Upper lobe of left lung (tissue), 6 donors: ENCODE results near the gene OGA. TPM values are rescaled to one million over a fixed set of nuclear protein-coding genes. Genes with fewer than 3 reads are reported as not detected.
A peak's percentile ranks its signal among the peaks of the same experiment; 100 is the strongest.

Experiments used
- ATAC-seq, 2 donors: fragments of 200-7000 bp; cut with Tn5 transposase; one replicate each; pipeline ENCODE4 v1.9.1; 2022; ENCODE audit warnings: mild to moderate bottlenecking in 2 of 2, moderate library complexity in 2 of 2; ENCODE audit not compliant: low FRiP score in 2 of 2
- DNase-seq, 2 donors: peaks; one replicate each; pipeline ENCODE4 v3.0.0-alpha.2; 2019 to 2020
- H3K27ac ChIP-seq, 4 donors: fragments of 200-600 bp; sonication (generic); one replicate each; pipeline ENCODE4 v1.5.1; 2016 to 2019
- H3K27me3 ChIP-seq, 4 donors: fragments of 200-600 bp; sonication (generic); one replicate each; pipeline ENCODE4 v1.5.1; 2017 to 2019
- H3K36me3 ChIP-seq, 4 donors: fragments of 200-600 bp; sonication (generic); one replicate each; pipeline ENCODE4 v1.5.1; 2016 to 2019
- H3K4me1 ChIP-seq, 4 donors: fragments of 200-600 bp; sonication (generic); one replicate each; pipeline ENCODE4 v1.5.1; 2018 to 2019
- H3K4me3 ChIP-seq, 4 donors: fragments of 200-600 bp; sonication (generic); one replicate each; pipeline ENCODE4 v1.5.1; 2017 to 2019; ENCODE audit warnings: mild to moderate bottlenecking in 2 of 4, moderate library complexity in 1 of 4
- H3K9me3 ChIP-seq, 4 donors: fragments of 200-600 bp; sonication (generic); one replicate each; pipeline ENCODE4 v1.5.1; 2018 to 2019
- EP300 ChIP-seq, 4 donors: sonication (generic); formaldehyde crosslinking; IDR thresholded peaks; one replicate each; pipeline ENCODE4 v1.5.1; 2017; ENCODE audit warnings: antibody characterized with exemption in 4 of 4, control low read depth in 2 of 4
- POLR2A ChIP-seq, 4 donors: fragments of 450-650 bp; IDR thresholded peaks; one replicate each; pipeline ENCODE4 v1.5.1; 2016 to 2017; ENCODE audit warnings: antibody characterized with exemption in 4 of 4, mild to moderate bottlenecking in 2 of 4
- POLR2AphosphoS5 ChIP-seq, 2 donors: sonication (generic); formaldehyde crosslinking; IDR thresholded peaks; one replicate each; pipeline ENCODE4 v1.5.1; 2017; ENCODE audit warnings: antibody characterized with exemption in 2 of 2
- WGBS, 2 donors: methylation state at CpG; one replicate each; pipeline ENCODE4 v1.1.5; 2017 to 2018; 5-methylcytosine and 5-hydroxymethylcytosine counted together
- total RNA-seq, 6 donors: library from RNA; depleted of rRNA in 4 of 6; stranded (reverse); fragments of >200 nt in 4 of 6; gene quantifications; one replicate each; pipeline versions ENCODE4 v1.1.0 to v1.2.1, GENCODE V29; 2016 to 2021
- TF ChIP-seq, protein P1 (sequence below), 6 experiments: fragments of 450-650 bp in 4 of 6; fragments of 200-600 bp in 2 of 6; sonication (generic) in 2 of 6; IDR thresholded peaks; one replicate each; pipeline ENCODE4 v1.5.1; 2016 to 2019; ENCODE audit warnings: antibody characterized with exemption in 6 of 6
- donor health status: DM: no; HTN: no; CAD: no; lungs with moderate emphysema.
- donor health status: DM: no; HTN: yes; CAD: no; lungs with severe emphysema.

OGA gene
- total RNA-seq, 6 donors from 2014 or later, result 71.1 to 374 (median 138) TPM

DNA sequence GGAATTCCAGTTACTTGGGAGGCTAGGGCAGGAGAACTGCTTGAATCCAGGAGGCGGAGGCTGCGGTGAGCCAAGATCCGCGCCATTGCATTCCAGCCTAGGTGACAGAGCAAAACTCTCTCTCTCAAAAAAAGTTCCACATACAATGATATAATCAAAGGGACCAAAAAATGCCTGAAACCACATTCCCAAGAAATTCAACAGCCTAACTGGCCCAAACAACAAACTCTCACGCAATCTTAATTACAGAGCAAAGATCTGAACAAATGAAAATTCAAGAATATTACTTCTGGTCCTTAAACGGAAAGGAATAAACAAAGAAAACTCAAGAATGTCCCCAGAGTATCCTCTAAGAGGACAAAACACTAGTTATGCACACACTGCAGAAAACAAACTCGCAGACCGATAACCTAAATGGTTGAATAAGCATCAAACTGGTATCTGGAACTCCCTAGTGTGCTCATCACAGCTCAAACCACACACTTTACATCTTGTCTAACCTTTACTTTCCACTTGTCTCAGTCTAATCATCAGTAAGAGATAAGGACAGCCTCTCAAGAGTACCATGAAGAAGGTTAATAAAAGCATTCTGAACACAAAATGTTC is 3.7 kb downstream of the OGA start:
- DNase-seq (no peak), ATAC-seq (no peak)
- H3K4me1 ChIP-seq, result peaks cover 26 to 42% (median 33%) of the 10 kb centered on the region in 4 donors
- H3K4me3 ChIP-seq, result peak overlapping the region; percentile 5 to 99 (median 82)
- no peaks in the 10 kb centered on the region for H3K9me3 ChIP-seq
- H3K36me3 ChIP-seq, result peaks cover 7 to 39% (median 17%) of the 10 kb centered on the region in 4 donors
- no peaks in the 10 kb centered on the region for H3K27me3 ChIP-seq
- TF ChIP-seq POLR2AphosphoS5 (IDR thresholded peaks at IDR 0.05), result no peak
- TF ChIP-seq EP300 (IDR thresholded peaks at IDR 0.05), result no peak
- TF ChIP-seq, protein P1, sequence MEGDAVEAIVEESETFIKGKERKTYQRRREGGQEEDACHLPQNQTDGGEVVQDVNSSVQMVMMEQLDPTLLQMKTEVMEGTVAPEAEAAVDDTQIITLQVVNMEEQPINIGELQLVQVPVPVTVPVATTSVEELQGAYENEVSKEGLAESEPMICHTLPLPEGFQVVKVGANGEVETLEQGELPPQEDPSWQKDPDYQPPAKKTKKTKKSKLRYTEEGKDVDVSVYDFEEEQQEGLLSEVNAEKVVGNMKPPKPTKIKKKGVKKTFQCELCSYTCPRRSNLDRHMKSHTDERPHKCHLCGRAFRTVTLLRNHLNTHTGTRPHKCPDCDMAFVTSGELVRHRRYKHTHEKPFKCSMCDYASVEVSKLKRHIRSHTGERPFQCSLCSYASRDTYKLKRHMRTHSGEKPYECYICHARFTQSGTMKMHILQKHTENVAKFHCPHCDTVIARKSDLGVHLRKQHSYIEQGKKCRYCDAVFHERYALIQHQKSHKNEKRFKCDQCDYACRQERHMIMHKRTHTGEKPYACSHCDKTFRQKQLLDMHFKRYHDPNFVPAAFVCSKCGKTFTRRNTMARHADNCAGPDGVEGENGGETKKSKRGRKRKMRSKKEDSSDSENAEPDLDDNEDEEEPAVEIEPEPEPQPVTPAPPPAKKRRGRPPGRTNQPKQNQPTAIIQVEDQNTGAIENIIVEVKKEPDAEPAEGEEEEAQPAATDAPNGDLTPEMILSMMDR (IDR thresholded peaks at IDR 0.05), result no peak
- TF ChIP-seq POLR2A (IDR thresholded peaks at IDR 0.05), result no peak
- H3K27ac ChIP-seq, result peak overlapping the region in 1 of 4 donors; percentile 1
- 53 to 67% methylated on average over 8 of the region's 8 CpGs for WGBS, 2 donors

DNA sequence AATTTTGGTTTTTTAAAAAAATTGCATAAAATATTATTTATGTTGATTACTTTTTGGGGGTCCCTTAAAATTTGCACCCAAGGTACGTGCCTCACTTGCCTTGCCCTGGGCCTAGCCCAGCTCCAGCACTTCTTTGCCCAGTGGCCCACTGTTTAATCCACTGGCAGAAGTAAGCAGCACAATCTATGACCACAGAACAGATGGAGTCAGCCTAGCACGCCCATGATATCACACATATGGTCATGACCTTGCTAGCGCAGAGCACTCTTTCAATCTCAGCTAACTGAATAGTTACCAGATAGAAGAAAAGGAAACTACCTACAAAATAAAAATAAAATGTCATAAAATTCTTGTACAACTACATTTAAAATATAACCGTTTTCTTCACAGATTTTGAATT is 5.6 kb downstream of the OGA start:
- H3K4me3 ChIP-seq, result no peak overlapping the region
- peaks cover 20 to 33% (median 26%) of the 10 kb centered on the region in 4 donors for H3K4me1 ChIP-seq
- TF ChIP-seq POLR2AphosphoS5 (IDR thresholded peaks at IDR 0.05) (no peak), POLR2A (IDR thresholded peaks at IDR 0.05) (no peak)
- TF ChIP-seq, protein P1 (IDR thresholded peaks at IDR 0.05), result no peak
- WGBS, 2 donors, result 80 to 81% methylated on average over 4 of the region's 4 CpGs
- peaks cover 18 to 59% (median 33%) of the 10 kb centered on the region in 4 donors for H3K36me3 ChIP-seq
- no peak for DNase-seq
- H3K27me3 ChIP-seq, result no peaks in the 10 kb centered on the region
- no peak for ATAC-seq
- no peaks in the 10 kb centered on the region for H3K9me3 ChIP-seq
- H3K27ac ChIP-seq, result no peak overlapping the region

DNA sequence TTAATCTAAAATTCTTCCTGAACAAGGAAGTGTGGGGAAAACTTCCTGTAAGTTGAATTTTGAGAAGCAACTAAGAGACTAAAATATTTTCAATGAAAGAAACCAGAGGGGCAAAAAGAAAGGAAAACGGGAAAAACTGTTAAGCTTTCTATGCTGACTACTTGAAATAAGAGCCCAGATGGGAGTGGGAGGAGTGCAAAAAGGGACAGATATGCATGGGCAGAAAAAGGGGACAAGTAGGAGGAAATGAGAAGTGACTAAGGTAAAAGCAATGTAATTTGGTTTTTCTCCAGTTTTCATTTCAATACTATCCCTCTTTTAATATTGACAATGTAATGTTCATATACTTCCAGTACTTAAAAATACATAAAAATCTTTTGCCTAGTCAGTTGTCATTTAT is 11.1 kb downstream of the OGA start:
- Histone ChIP-seq H3K9me3 (no peaks in the 10 kb centered on the region), H3K36me3 (peaks cover 54 to 100% (median 82%) of the 10 kb centered on the region in 4 donors), H3K27me3 (no peaks in the 10 kb centered on the region), H3K4me1 (peaks cover 0 to 9% (median 2%) of the 10 kb centered on the region in 4 donors), H3K27ac (no peak overlapping the region), H3K4me3 (no peak overlapping the region)
- DNase-seq, result no peak
- TF ChIP-seq, protein P1 (IDR thresholded peaks at IDR 0.05), result no peak
- TF ChIP-seq POLR2AphosphoS5 (IDR thresholded peaks at IDR 0.05), result no peak
- no peak for ATAC-seq
- WGBS, 2 donors, result 85 to 94% methylated on average over 1 of the region's 1 CpG

DNA sequence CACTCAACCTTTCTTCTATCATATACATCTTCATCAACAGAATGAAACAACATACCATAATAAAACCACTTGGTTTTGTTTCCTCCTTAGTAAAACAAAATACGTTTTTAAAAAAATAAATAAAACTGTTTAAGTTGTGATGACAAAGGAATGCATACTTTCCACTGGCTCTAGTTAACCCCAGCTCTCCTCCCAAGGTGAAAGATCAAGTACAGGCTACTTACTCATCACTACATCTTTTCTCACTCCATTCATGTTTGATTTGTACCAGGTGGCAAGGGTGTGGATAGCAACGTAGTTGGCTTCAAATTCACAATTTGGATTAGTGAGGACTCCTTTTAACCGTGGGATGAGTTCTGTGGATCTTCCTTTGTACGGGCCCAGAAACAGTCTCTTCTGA is 14.7 kb downstream of the OGA start:
- Histone ChIP-seq H3K27ac (no peak overlapping the region), H3K4me3 (no peak overlapping the region), H3K4me1 (peaks cover 0 to 4% (median 0%) of the 10 kb centered on the region in 4 donors), H3K9me3 (no peaks in the 10 kb centered on the region), H3K27me3 (no peaks in the 10 kb centered on the region), H3K36me3 (peaks cover 56 to 100% (median 96%) of the 10 kb centered on the region in 4 donors)
- no peak for ATAC-seq
- DNase-seq, result no peak
- TF ChIP-seq, protein P1 (IDR thresholded peaks at IDR 0.05), result no peak
- TF ChIP-seq POLR2AphosphoS5 (IDR thresholded peaks at IDR 0.05) (no peak), EP300 (IDR thresholded peaks at IDR 0.05) (no peak), POLR2A (IDR thresholded peaks at IDR 0.05) (no peak)
- WGBS, 2 donors, result 76 to 81% methylated on average over 4 of the region's 4 CpGs
